ENCODE data around the gene WSCD1. TPM values are rescaled to one million over a fixed set of nuclear protein-coding genes. Genes with fewer than 3 reads are reported as not detected.
A peak's percentile ranks its signal among the peaks of the same experiment; 100 is the strongest.

WSCD1 gene
- total and polyA plus RNA-seq, 7 donors: 4.1 to 17.5 (median 7.1) TPM

DNA sequence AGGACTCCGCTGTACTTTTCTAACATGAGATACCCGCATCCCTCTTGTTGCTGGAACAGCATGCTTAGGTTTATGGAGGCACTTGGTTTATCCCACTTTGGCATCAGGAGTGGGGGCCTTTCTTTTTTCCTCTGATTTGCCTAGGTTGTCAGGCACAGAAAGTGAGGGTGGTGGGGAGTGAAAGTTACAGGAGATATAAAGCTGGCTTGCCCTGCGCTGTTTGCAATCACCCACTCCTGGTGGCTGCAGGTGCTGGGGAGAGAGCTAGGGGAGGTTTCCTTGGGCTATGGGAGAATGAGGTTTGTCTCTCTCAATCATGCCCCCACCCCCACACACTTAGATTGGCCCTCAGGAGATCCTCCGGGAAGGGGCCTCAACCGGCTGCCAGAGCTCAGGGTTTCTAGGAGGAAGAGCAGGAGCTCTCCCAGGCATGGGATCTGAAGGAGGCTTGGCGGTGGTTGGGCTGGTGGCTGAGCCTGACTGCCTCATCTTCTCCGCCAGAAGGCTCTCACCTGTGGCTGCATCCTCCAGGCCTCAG, 1.4 kb downstream of the WSCD1 start:
- no peak for ATAC-seq
- no peaks in the 10 kb centered on the region for H3K36me3 ChIP-seq (ENCODE audit: insufficient read depth in 1 of 2, low read depth in 1 of 2)
- no peak for DNase-seq
- TF ChIP-seq, protein P1, sequence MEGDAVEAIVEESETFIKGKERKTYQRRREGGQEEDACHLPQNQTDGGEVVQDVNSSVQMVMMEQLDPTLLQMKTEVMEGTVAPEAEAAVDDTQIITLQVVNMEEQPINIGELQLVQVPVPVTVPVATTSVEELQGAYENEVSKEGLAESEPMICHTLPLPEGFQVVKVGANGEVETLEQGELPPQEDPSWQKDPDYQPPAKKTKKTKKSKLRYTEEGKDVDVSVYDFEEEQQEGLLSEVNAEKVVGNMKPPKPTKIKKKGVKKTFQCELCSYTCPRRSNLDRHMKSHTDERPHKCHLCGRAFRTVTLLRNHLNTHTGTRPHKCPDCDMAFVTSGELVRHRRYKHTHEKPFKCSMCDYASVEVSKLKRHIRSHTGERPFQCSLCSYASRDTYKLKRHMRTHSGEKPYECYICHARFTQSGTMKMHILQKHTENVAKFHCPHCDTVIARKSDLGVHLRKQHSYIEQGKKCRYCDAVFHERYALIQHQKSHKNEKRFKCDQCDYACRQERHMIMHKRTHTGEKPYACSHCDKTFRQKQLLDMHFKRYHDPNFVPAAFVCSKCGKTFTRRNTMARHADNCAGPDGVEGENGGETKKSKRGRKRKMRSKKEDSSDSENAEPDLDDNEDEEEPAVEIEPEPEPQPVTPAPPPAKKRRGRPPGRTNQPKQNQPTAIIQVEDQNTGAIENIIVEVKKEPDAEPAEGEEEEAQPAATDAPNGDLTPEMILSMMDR (IDR thresholded peaks at IDR 0.05): no peak
- peaks cover 24% of the 10 kb centered on the region for H3K4me1 ChIP-seq
- H3K27ac ChIP-seq: no peak overlapping the region
- no peaks in the 10 kb centered on the region for H3K9me3 ChIP-seq
- no peaks in the 10 kb centered on the region for H3K27me3 ChIP-seq (ENCODE audit: insufficient read depth in 3 of 3, low read length in 2 of 3)
- peak overlapping the region; percentile 72 for H3K4me3 ChIP-seq
- intact Hi-C loops (cut with DNase I): no loop called here
- 49 to 63% (median 61%) methylated on average over 7 of the region's 7 CpGs for WGBS, 3 donors

DNA sequence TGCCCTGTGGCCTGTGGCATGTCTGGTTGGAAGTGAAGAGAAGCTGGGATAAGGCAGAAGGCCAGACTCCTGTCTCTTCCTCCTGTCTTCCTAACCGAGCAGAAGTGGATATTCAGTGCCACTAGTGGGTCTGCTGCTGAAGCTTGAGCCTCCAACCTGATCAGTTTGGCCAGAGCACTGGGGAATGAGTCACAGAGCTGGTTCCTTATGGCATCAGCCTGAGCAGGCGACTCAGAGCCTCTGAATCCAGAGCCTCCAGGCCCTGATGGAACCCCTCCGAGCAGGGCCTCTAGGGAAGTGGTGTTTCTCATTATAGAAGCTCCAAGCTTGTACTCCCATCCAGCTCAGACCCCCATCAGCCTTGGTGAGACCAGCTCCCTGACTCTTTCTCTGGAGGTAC, 2.0 kb downstream of the WSCD1 start:
- intact Hi-C loops (cut with DNase I): no loop called here
- ATAC-seq: no peak
- WGBS, 3 donors: 78 to 86% (median 86%) methylated on average over 3 of the region's 3 CpGs
- DNase-seq: no peak
- H3K9me3 ChIP-seq: no peaks in the 10 kb centered on the region
- no peaks in the 10 kb centered on the region for H3K27me3 ChIP-seq (ENCODE audit: insufficient read depth in 3 of 3, low read length in 2 of 3)
- no peaks in the 10 kb centered on the region for H3K36me3 ChIP-seq (ENCODE audit: insufficient read depth in 1 of 2, low read depth in 1 of 2)
- H3K27ac ChIP-seq: no peak overlapping the region
- TF ChIP-seq, protein P1 (IDR thresholded peaks at IDR 0.05): no peak
- H3K4me3 ChIP-seq: no peak overlapping the region
- peaks cover 24% of the 10 kb centered on the region for H3K4me1 ChIP-seq

DNA sequence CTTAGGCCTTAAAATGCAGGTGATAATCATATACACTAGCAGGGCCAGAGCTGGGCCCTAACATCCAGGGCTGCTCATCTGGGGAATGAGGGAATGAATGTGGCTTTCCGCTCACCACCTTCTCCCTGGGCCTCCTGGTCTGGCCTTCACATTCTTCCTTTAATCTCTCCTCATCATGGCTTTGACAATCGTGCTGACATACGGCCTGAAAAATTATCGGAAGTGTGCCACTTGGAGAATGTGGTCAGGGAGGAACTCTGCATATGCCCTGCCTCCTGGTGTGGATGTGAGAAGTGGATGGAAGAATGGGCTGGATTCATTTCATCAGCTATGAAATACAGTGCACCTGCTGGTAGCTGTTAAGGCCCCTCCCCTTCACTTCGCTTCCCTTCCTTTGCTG, 2.4 kb downstream of the WSCD1 start:
- 67 to 86% (median 67%) methylated on average over 5 of the region's 5 CpGs for WGBS, 3 donors
- Histone ChIP-seq H3K27ac (no peak overlapping the region), H3K4me3 (no peak overlapping the region), H3K36me3 (ENCODE audit: insufficient read depth in 1 of 2, low read depth in 1 of 2) (no peaks in the 10 kb centered on the region), H3K9me3 (no peaks in the 10 kb centered on the region), H3K27me3 (ENCODE audit: insufficient read depth in 3 of 3, low read length in 2 of 3) (no peaks in the 10 kb centered on the region), H3K4me1 (peaks cover 24% of the 10 kb centered on the region)
- DNase-seq (no peak), ATAC-seq (no peak)
- intact Hi-C loops (cut with DNase I): no loop called here
- TF ChIP-seq, protein P1 (IDR thresholded peaks at IDR 0.05): no peak

DNA sequence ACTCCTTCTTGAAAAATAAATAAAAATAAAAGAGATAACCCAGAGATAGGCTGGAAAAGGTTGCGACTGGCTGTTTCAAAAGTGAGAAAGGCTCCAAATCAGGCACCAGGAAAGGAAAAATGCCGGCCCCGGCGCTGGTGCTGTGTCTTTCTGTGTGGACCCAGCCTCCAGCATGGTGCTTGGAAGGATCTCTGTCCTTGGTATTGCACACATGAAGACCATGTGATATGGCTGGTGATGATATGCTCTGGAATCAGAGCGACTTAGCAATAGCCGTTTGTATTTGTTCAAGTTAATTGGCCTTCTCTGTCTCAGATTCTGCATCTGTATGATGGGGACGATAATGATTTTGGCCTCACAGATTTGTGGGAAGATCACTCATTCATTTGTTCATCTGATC, 3.4 kb downstream of the WSCD1 start:
- ATAC-seq (no peak), DNase-seq (peak in 1 of 2 donors; percentile 15)
- Histone ChIP-seq H3K36me3 (ENCODE audit: insufficient read depth in 1 of 2, low read depth in 1 of 2) (no peaks in the 10 kb centered on the region), H3K27me3 (ENCODE audit: insufficient read depth in 3 of 3, low read length in 2 of 3) (no peaks in the 10 kb centered on the region), H3K27ac (no peak overlapping the region), H3K9me3 (no peaks in the 10 kb centered on the region), H3K4me3 (no peak overlapping the region), H3K4me1 (peaks cover 24% of the 10 kb centered on the region)
- TF ChIP-seq, protein P1 (IDR thresholded peaks at IDR 0.05): no peak
- 80 to 88% (median 86%) methylated on average over 7 of the region's 7 CpGs for WGBS, 3 donors
- intact Hi-C loops (cut with DNase I): no loop called here

DNA sequence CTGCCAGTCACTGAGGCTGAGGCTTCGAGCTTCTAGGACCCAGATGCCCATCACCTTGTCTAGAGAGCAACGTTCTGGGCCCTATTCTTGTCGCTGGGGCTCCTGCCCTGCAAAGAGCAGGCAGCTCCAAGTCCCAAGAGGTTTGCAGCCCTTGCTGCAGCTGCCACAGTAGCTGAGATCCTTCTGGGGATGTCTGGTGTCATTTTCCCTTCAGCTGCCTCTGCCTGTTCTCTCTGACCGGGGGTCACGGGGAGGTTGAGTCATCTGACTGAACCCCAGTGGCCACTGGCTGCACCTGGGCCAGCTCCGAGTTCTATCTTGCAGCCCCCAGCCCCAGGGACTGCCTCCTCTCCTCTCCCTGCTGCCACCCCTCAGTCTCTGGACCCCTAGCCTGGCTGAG, 4.9 kb downstream of the WSCD1 start:
- peaks cover 32% of the 10 kb centered on the region for H3K4me1 ChIP-seq
- intact Hi-C loops (cut with DNase I): no loop called here
- H3K27me3 ChIP-seq (ENCODE audit: insufficient read depth in 3 of 3, low read length in 2 of 3): no peaks in the 10 kb centered on the region
- TF ChIP-seq, protein P1 (IDR thresholded peaks at IDR 0.05): no peak
- 16 to 35% (median 23%) methylated on average over 5 to 6 of the region's 6 CpGs for WGBS, 3 donors
- H3K36me3 ChIP-seq (ENCODE audit: insufficient read depth in 1 of 2, low read depth in 1 of 2): no peaks in the 10 kb centered on the region
- peak; percentile 34 to 74 (median 66) for ATAC-seq
- H3K9me3 ChIP-seq: no peaks in the 10 kb centered on the region
- no peak overlapping the region for H3K4me3 ChIP-seq
- peak overlapping the region; percentile 68 for H3K27ac ChIP-seq
- peak in 1 of 2 donors; percentile 57 for DNase-seq
